MM.1S (cell line): ENCODE data around the gene MOB3B.

Experiments used
- EZH2phosphoT487 ChIP-seq: fragments of 300-600 bp; sonication (generic); IDR thresholded peaks from 2 replicates; pipeline ENCODE4 v1.6.1; 2018; ENCODE audit warnings: antibody characterized with exemption, low read length
- TF ChIP-seq, protein P1 (sequence below): fragments of 300-600 bp; sonication (generic); IDR thresholded peaks from 2 replicates; pipeline ENCODE4 v1.5.1; 2016; ENCODE audit warnings: antibody characterized with exemption, low read length, mixed read lengths

DNA sequence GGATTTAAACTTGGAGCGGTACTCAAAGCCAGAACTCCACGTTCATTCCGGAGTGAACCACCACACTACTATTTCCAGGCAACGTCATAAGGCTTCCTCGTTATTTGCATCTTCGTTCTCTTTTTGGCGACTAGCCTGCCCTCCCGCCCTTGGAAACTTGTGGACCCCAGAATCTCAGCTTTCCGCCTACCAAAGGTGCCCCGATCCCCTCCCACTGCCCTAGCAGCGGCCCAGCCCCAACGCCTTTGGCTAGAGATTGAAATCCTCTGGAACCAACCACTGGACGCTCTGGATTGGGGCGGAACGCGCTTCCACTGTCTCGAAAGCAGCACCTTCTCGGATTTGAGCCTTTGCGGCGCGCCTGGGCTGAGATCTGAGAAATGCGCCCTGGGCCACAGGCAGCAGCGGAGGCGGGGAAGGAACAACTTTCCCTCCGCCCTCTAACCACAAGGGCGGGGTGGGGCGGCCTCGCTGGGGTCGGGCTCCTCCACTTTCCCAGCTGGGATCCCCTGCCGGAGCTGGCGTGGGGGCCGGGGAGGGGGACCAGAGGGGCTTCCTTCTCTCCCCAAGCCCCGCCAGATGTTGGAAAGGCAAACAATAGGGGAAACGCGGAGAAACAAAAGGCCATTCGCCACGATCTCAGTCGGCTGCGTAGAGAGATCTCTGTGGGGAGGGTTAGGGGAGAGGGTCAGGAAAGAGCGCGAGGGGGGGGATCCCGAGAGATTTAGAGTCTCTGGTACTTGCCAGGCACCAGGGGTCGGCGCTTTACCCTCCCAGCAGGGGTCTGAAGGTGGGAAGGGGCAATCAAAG lies 1.3 kb downstream of the MOB3B start:
- TF ChIP-seq, protein P1, sequence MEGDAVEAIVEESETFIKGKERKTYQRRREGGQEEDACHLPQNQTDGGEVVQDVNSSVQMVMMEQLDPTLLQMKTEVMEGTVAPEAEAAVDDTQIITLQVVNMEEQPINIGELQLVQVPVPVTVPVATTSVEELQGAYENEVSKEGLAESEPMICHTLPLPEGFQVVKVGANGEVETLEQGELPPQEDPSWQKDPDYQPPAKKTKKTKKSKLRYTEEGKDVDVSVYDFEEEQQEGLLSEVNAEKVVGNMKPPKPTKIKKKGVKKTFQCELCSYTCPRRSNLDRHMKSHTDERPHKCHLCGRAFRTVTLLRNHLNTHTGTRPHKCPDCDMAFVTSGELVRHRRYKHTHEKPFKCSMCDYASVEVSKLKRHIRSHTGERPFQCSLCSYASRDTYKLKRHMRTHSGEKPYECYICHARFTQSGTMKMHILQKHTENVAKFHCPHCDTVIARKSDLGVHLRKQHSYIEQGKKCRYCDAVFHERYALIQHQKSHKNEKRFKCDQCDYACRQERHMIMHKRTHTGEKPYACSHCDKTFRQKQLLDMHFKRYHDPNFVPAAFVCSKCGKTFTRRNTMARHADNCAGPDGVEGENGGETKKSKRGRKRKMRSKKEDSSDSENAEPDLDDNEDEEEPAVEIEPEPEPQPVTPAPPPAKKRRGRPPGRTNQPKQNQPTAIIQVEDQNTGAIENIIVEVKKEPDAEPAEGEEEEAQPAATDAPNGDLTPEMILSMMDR: no peak
- TF ChIP-seq EZH2phosphoT487: no peak
